HG03565 (cell line): ENCODE results near the gene KLHL35.
"Not testable (repeated sequence)": the region's sequence is repeated elsewhere in the genome, so short reads cannot be mapped to it uniquely, and the experiment has no call there.

Experiments used
- ATAC-seq: cut with Tn5 transposase; IDR thresholded peaks from one replicate; pipeline ENCODE4 v1.9.1; 2021; ENCODE audit warnings: mild to moderate bottlenecking, moderate library complexity; ENCODE audit not compliant: unreplicated experiment

KLHL35 gene

GRCh38 chr11:75426720-75427086 is 6.3 kb downstream of the KLHL35 start:
- ATAC-seq = no peak

GRCh38 chr11:75425422-75425821 is 7.6 kb downstream of the KLHL35 start:
- no peak for ATAC-seq

- no peak for ATAC-seq
Observed at GRCh38 chr11:75424396-75424795, 8.6 kb downstream of the KLHL35 start.

GRCh38 chr11:75423721-75424120 is 9.3 kb downstream of the KLHL35 start:
- ATAC-seq = no peak

GRCh38 chr11:75422248-75423231 is 10.5 kb downstream of the KLHL35 start:
- no peak for ATAC-seq

GRCh38 chr11:75421902-75422247 is 11.1 kb downstream of the KLHL35 start:
- no peak for ATAC-seq

- no peak for ATAC-seq
Observed at GRCh38 chr11:75421035-75421602, 11.9 kb downstream of the KLHL35 start.

- no peak for ATAC-seq
Observed at GRCh38 chr11:75420224-75421034, 12.6 kb downstream of the KLHL35 start.

- ATAC-seq = no peak
Observed at GRCh38 chr11:75413864-75414263, 19.1 kb downstream of the KLHL35 start.

- ATAC-seq = not testable (repeated sequence)
Observed at GRCh38 chr11:75413146-75413545, 19.9 kb downstream of the KLHL35 start.

- ATAC-seq = not testable (repeated sequence)
Observed at GRCh38 chr11:75409971-75410370, 23.0 kb downstream of the KLHL35 start.

- ATAC-seq = no peak
Observed at GRCh38 chr11:75408957-75409219, 24.1 kb downstream of the KLHL35 start.

- no peak for ATAC-seq
Observed at GRCh38 chr11:75406338-75406777, 26.6 kb downstream of the KLHL35 start.

GRCh38 chr11:75403983-75404658 is 28.9 kb downstream of the KLHL35 start:
- no peak for ATAC-seq

GRCh38 chr11:75403037-75403436 is 30.0 kb downstream of the KLHL35 start:
- ATAC-seq = no peak

- no peak for ATAC-seq
Observed at GRCh38 chr11:75402002-75402773, 30.8 kb downstream of the KLHL35 start.

GRCh38 chr11:75400146-75400865 is 32.7 kb downstream of the KLHL35 start:
- ATAC-seq = no peak

- ATAC-seq = peak; percentile 88
Observed at GRCh38 chr11:75399344-75400145, 33.5 kb downstream of the KLHL35 start, which contains the start of gene RPS3. RPS3 (plus strand) TSS chr11:75399518; CDS start chr11:75399548, 30 bp downstream.

GRCh38 chr11:75398906-75399305 is 34.1 kb downstream of the KLHL35 start:
- no peak for ATAC-seq
